CD4-positive, alpha-beta T cell (primary cell): Measurements from ENCODE around the gene CCSER1. TPM values are rescaled to one million over a fixed set of nuclear protein-coding genes. Genes with fewer than 3 reads are reported as not detected.
"Not testable (repeated sequence)": the region's sequence is repeated elsewhere in the genome, so short reads cannot be mapped to it uniquely, and the experiment has no call there.

Experiments
- ATAC-seq: fragments of 200-7000 bp; cut with Tn5 transposase; one replicate; pipeline ENCODE4 v1.10.0; 2022; ENCODE audit warnings: mild to moderate bottlenecking; ENCODE audit not compliant: poor library complexity
- CTCF ChIA-PET: fragments of 350-600 bp; sonication (Branson Sonifier 250); formaldehyde crosslinking; loops from one replicate; lab custom pipeline; 2021; ENCODE audit warnings: antibody characterized with exemption, inconsistent platforms; lab: Charles Lee
- POLR2A ChIA-PET: fragments of 350-600 bp; sonication (Branson Sonifier 250); formaldehyde crosslinking; loops from one replicate; lab custom pipeline; 2021; ENCODE audit warnings: antibody characterized with exemption, inconsistent platforms; lab: Charles Lee
- DNase-seq, 14 experiments: peaks; one replicate each; pipeline ENCODE4 v3.0.0-alpha.2; 2013 to 2020; ENCODE audit warnings: mixed read lengths in 2 of 14
- H3K27ac ChIP-seq, 2 donors: one replicate each; pipeline versions ENCODE4 v1.5.1 to v1.7.0; 2013; ENCODE audit warnings: low read length in 2 of 2, low read depth in 1 of 2, mild to moderate bottlenecking in 1 of 2
- H3K27me3 ChIP-seq, 2 experiments: 1 replicate in 1 of 2; 2 replicates in 1 of 2; pipeline versions ENCODE4 v1.6.1 to v1.7.0; 2013; ENCODE audit warnings: low read length in 2 of 2, control low read depth in 1 of 2, mild to moderate bottlenecking in 1 of 2, moderate library complexity in 1 of 2; ENCODE audit not compliant: insufficient read depth in 2 of 2, control insufficient read depth in 1 of 2
- H3K36me3 ChIP-seq: one replicate; pipeline ENCODE4 v1.6.1; 2013; ENCODE audit warnings: low read length, control low read depth; ENCODE audit not compliant: insufficient read depth
- H3K4me1 ChIP-seq: one replicate; pipeline ENCODE4 v1.6.1; 2013; ENCODE audit warnings: low read length, control low read depth; ENCODE audit not compliant: insufficient read depth
- H3K4me3 ChIP-seq: one replicate; pipeline ENCODE4 v1.5.1; 2013; ENCODE audit warnings: mild to moderate bottlenecking, low read length, moderate library complexity
- H3K9me3 ChIP-seq, 2 experiments: 1 replicate in 1 of 2; 2 replicates in 1 of 2; pipeline versions ENCODE4 v1.6.1 to v1.7.0; 2013; ENCODE audit warnings: low read length in 2 of 2, mild to moderate bottlenecking in 2 of 2, control low read depth in 1 of 2, moderate library complexity in 1 of 2; ENCODE audit not compliant: control insufficient read depth in 1 of 2, insufficient read depth in 1 of 2
- H3K27ac Mint-ChIP-seq: one replicate; pipeline ENCODE4 v1.8.0; 2020; ENCODE audit warnings: mixed read lengths
- H3K27me3 Mint-ChIP-seq: one replicate; pipeline ENCODE4 v1.8.0; 2021; ENCODE audit warnings: mixed read lengths
- H3K36me3 Mint-ChIP-seq: one replicate; pipeline ENCODE4 v1.8.0; 2021; ENCODE audit warnings: low read depth, mixed read lengths
- H3K4me1 Mint-ChIP-seq: one replicate; pipeline ENCODE4 v1.8.0; 2021; ENCODE audit warnings: low read depth, mixed read lengths
- H3K4me3 Mint-ChIP-seq: one replicate; pipeline ENCODE4 v1.8.0; 2020; ENCODE audit warnings: mild to moderate bottlenecking, mixed read lengths
- H3K9me3 Mint-ChIP-seq: one replicate; pipeline ENCODE4 v1.8.0; 2020; ENCODE audit warnings: mixed read lengths
- CTCF ChIP-seq: fragments of 200-600 bp; IDR thresholded peaks from one replicate; pipeline ENCODE4 v1.8.0; 2022; ENCODE audit warnings: antibody characterized with exemption, mild to moderate bottlenecking
- intact Hi-C, 2 experiments: fragments of 100-400 bp; cut with DNase I in 1 of 2; cut with micrococcal nuclease in 1 of 2; formaldehyde crosslinking; loops; one replicate each; pipeline versions ENCODE4 v1.15.1 to v1.9.0; 2023 to 2025; cut with DNase I, micrococcal nuclease
- total RNA-seq, 174 experiments: library from RNA in 2 of 174; stranded (reverse) in 2 of 174; gene quantifications; one replicate each; pipeline ENCODE4 v1.2.3 and lab custom pipeline; 2021 to 2026

Gene CCSER1
- total RNA-seq, 2 experiments from 2014 or later: 0.36 to 0.71 TPM

- no peaks in the 10 kb centered on the region for H3K4me1 ChIP-seq
- no peak for ATAC-seq
- DNase-seq: no peak
- H3K36me3 ChIP-seq: no peaks in the 10 kb centered on the region
- Mint-ChIP-seq H3K9me3 (peaks cover 16% of the 10 kb centered on the region), H3K4me3 (no peak overlapping the region), H3K27me3 (no peaks in the 10 kb centered on the region), H3K4me1 (no peaks in the 10 kb centered on the region), H3K27ac (no peak overlapping the region), H3K36me3 (no peaks in the 10 kb centered on the region)
- ChIA-PET POLR2A (no interaction called here), CTCF (no interaction called here)
- no peaks in the 10 kb centered on the region for H3K9me3 ChIP-seq
- H3K4me3 ChIP-seq: no peak overlapping the region
- no peak overlapping the region for H3K27ac ChIP-seq
- no peak for TF ChIP-seq CTCF
- H3K27me3 ChIP-seq: no peaks in the 10 kb centered on the region
- intact Hi-C loops: no loop called here
These were observed 1493.8 kb downstream of the CCSER1 start for GRCh38 chr4:91620952-91621351.

GRCh38 chr4:91621446-91621845 lies 1494.3 kb downstream of the CCSER1 start:
- ChIA-PET CTCF (no interaction called here), POLR2A (no interaction called here)
- Mint-ChIP-seq H3K4me1 (no peaks in the 10 kb centered on the region), H3K36me3 (no peaks in the 10 kb centered on the region), H3K27ac (no peak overlapping the region), H3K27me3 (no peaks in the 10 kb centered on the region), H3K9me3 (peaks cover 16% of the 10 kb centered on the region), H3K4me3 (no peak overlapping the region)
- H3K27ac ChIP-seq: no peak overlapping the region
- no peaks in the 10 kb centered on the region for H3K9me3 ChIP-seq
- ATAC-seq (no peak), DNase-seq (no peak)
- no peaks in the 10 kb centered on the region for H3K36me3 ChIP-seq
- H3K27me3 ChIP-seq: no peaks in the 10 kb centered on the region
- H3K4me1 ChIP-seq: no peaks in the 10 kb centered on the region
- H3K4me3 ChIP-seq: no peak overlapping the region
- intact Hi-C loops: no loop called here
- no peak for TF ChIP-seq CTCF

GRCh38 chr4:91622925-91623602 lies 1495.9 kb downstream of the CCSER1 start:
- no peaks in the 10 kb centered on the region for H3K9me3 ChIP-seq
- ChIA-PET POLR2A (no interaction called here), CTCF (no interaction called here)
- H3K36me3 ChIP-seq: no peaks in the 10 kb centered on the region
- H3K4me3 Mint-ChIP-seq: no peak overlapping the region
- H3K4me3 ChIP-seq: no peak overlapping the region
- H3K27me3 Mint-ChIP-seq: no peaks in the 10 kb centered on the region
- no peaks in the 10 kb centered on the region for H3K4me1 ChIP-seq
- intact Hi-C loops: no loop called here
- ATAC-seq (no peak), DNase-seq (no peak)
- no peaks in the 10 kb centered on the region for H3K36me3 Mint-ChIP-seq
- no peaks in the 10 kb centered on the region for H3K27me3 ChIP-seq
- no peak overlapping the region for H3K27ac ChIP-seq
- H3K27ac Mint-ChIP-seq: no peak overlapping the region
- H3K9me3 Mint-ChIP-seq: peaks cover 16% of the 10 kb centered on the region
- no peak for TF ChIP-seq CTCF
- no peaks in the 10 kb centered on the region for H3K4me1 Mint-ChIP-seq

GRCh38 chr4:91623603-91623967 lies 1496.4 kb downstream of the CCSER1 start:
- intact Hi-C loops, CTCF ChIA-PET, H3K27ac ChIP-seq, H3K4me1 Mint-ChIP-seq, H3K36me3 Mint-ChIP-seq, H3K36me3 ChIP-seq, DNase-seq, H3K27ac Mint-ChIP-seq, POLR2A ChIA-PET, H3K27me3 ChIP-seq, ATAC-seq, H3K4me3 Mint-ChIP-seq, H3K9me3 ChIP-seq, H3K27me3 Mint-ChIP-seq, H3K4me3 ChIP-seq, H3K4me1 ChIP-seq: not testable (repeated sequence)
- H3K9me3 Mint-ChIP-seq: peaks cover 13% of the 10 kb centered on the region
